Left renal pelvis (tissue), 4 donors: ENCODE measurements around the gene EMSY. TPM values are rescaled to one million over a fixed set of nuclear protein-coding genes. Genes with fewer than 3 reads are reported as not detected.
A peak's percentile ranks its signal among the peaks of the same experiment; 100 is the strongest.
"Not testable (repeated sequence)": the region's sequence is repeated elsewhere in the genome, so short reads cannot be mapped to it uniquely, and the experiment has no call there.

Experiments
- DNase-seq, 4 donors: peaks; one replicate each; pipeline ENCODE4 v3.0.0-alpha.2; 2013; ENCODE audit warnings: low read depth in 4 of 4, low spot score in 3 of 4
- polyA plus RNA-seq, 4 donors: library from polyadenylated mRNA; unstranded; fragments of 120-200 nt; gene quantifications; one replicate each; pipeline ENCODE4 v1.2.1, GENCODE V29; 2013; ENCODE audit not compliant: insufficient read length in 4 of 4

Gene EMSY, protein sequence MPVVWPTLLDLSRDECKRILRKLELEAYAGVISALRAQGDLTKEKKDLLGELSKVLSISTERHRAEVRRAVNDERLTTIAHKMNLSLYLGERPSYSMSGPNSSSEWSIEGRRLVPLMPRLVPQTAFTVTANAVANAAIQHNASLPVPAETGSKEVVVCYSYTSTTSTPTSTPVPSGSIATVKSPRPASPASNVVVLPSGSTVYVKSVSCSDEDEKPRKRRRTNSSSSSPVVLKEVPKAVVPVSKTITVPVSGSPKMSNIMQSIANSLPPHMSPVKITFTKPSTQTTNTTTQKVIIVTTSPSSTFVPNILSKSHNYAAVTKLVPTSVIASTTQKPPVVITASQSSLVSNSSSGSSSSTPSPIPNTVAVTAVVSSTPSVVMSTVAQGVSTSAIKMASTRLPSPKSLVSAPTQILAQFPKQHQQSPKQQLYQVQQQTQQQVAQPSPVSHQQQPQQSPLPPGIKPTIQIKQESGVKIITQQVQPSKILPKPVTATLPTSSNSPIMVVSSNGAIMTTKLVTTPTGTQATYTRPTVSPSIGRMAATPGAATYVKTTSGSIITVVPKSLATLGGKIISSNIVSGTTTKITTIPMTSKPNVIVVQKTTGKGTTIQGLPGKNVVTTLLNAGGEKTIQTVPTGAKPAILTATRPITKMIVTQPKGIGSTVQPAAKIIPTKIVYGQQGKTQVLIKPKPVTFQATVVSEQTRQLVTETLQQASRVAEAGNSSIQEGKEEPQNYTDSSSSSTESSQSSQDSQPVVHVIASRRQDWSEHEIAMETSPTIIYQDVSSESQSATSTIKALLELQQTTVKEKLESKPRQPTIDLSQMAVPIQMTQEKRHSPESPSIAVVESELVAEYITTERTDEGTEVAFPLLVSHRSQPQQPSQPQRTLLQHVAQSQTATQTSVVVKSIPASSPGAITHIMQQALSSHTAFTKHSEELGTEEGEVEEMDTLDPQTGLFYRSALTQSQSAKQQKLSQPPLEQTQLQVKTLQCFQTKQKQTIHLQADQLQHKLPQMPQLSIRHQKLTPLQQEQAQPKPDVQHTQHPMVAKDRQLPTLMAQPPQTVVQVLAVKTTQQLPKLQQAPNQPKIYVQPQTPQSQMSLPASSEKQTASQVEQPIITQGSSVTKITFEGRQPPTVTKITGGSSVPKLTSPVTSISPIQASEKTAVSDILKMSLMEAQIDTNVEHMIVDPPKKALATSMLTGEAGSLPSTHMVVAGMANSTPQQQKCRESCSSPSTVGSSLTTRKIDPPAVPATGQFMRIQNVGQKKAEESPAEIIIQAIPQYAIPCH (N-terminal part only)
- polyA plus RNA-seq, result 10 to 100 TPM; 28.6 to 34.7 (median 30.3) TPM

DNA sequence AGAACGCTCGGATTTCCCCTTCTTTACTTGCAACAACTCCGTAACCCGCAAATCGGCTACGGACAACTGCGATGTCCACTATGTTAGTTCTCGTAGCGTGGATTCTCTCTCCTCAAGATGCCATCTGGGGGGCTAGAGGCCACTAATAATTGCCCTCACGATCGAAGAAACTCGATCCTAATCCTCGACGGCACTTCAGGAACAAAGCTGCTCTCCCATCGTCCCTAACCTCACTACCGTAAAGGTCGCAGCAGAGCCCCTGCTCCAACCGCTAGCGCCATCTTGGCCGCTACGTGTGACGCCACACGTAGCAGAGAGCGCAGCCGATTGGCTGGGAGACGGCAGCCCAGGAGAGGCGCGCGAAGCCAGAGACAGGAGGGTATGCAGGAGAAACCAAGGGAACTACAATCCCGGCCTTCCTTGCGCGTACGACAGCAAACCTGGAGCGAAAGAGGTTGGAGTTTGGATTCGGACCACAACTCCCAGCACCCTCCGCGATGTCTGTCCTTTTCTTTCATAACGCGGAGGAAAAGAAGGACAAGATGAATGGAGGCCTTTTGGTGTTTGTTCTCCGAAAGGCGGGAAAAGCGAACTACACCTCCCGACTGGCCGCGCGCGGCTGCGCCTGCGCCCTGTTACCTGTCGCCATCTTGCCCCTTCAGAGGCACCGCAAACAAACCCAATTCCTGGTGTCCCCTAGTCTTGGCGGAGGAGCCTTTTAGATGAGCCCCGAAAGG, at the start of gene EMSY:
TSS of gene EMSY (plus strand) at position 635 of the 737 bp plus-strand sequence. CDS start 1,921 bp downstream, outside the sequence.
- DNase-seq, result peak; percentile 97 to 98 (median 98)

DNA sequence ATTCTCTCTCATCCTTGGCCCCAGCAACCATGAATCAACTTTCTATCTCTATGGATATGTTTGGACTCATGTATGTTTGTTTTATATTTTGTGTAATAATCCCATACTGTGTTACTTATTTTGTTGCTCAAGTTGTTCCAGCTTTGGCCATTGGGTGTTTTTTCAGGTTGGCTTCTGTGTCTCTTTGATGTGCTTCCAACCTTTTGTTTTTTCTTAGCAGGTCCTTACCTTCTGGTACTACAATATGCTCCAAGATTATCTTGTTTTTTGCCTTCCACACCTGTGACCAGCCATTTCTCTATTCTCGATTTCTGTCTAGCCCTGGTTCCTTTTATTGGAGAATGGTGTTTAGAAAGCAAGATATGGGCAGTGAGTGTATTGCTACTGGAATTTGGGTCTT, 49.5 kb upstream of the EMSY start:
- DNase-seq, result no peak

DNA sequence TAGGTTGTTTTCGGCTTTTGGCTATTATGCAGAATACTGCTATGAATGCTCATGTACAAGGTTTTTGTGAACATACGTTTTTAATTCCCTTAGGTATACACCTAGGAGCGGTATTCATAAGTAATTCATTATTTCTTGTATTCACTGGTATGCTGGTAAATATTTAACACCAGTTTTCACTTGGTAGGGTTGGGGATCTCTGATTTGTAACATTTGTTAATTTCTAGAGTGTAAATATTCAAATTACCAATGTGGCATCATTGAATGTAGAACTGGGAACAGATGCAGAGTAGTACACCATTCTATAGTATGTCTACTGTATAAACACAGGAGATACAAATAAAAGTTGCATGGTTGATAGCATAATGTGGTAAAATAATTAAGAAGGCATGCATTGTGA, 47.4 kb upstream of the EMSY start:
- no peak for DNase-seq

DNA sequence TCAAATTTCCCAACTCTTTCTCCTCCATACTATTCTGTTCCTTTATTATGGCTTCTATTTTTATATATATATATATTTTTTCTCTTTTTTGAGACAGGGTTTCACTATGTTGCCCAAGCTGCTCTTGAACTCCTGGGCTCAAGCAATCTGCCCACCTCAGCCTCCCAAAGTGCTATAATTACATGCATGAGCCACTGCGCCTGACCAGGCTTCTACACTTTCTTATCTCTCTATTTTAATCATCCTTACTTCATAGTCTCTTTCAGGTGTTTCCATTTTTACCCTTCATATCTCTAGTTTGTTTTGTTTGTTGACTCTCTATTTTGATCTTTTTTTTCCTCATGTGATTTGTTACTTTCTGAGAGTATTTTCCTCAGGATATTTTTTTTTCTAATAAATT, 43.9 kb upstream of the EMSY start:
- DNase-seq, result no peak

DNA sequence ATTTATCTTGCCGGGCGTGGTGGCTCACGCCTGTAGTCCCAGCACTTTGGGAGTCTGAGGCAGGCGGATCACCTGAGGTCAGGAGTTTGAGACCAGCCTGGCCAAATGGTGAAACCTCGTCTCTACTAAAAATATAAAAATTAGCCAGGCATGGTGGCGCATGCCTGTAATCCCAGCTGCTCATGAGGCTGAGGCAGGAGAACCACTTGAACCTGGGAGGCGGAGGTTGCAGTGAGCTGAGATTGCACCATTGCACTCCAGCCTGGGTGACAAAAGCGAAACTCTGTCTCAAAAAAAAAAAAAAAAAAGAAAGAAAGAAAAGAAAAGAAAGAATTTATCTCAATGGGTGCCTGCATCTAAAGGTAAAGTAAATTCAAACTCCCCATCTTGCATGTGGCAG, 43.3 kb upstream of the EMSY start:
- not testable (repeated sequence) for DNase-seq

DNA sequence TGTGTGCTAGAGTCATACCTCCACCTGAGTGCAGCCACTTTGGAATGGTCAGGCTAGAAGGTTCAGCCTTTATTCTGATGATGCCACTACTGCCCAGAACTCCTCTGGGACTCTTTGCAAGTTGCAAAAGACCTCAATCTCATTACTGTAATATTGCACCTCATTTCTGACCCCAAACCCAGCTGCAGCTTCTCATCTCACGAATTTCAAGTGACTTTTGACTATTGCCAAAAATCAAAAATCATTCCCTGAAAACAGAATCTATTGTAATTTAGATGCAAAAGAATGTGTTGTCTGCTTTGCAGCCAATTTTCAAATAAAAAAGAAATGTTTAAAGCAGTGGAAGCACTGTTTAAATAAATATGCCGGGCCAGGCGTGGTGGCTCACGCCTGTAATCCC, 38.5 kb upstream of the EMSY start:
- no peak for DNase-seq

DNA sequence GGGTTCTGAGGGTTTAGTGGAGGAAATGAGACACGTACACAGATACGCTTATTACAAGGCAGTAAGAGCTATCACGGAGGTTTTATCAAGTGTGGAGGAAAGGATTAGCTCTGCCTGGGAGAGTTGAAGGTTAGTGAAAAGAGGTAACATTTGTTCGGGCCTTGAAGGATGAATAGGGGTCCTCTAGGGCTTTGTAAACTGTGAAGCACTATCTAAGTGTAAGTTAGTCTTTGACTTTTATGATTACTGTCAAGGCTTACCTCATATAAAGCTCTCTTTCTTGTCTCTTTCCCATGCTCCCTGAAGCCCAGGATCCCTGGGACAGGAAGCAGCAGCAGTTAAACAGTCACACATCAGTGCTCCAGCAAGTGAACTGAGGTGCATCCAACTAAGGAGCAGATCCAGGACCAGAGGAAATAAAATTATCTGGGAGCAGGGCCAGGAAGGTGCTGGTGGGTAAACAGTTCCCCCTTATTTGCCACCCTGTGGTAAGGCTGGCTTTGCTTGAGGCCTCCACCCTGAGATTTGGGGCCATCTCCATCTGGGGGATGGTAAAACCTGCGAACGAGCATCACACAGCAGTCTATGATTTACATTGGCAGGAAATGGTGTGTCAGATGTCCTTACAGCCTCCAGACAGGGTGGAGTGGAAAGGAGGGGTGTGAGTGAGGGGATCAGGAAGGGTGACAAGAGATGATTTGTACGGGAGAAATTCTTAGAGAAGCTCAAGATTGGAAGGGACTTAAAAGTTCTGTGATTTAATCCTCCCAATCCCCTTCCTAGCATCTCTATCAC, 36.5 kb upstream of the EMSY start:
- DNase-seq, result peak in 1 of 4 donors; percentile 55

DNA sequence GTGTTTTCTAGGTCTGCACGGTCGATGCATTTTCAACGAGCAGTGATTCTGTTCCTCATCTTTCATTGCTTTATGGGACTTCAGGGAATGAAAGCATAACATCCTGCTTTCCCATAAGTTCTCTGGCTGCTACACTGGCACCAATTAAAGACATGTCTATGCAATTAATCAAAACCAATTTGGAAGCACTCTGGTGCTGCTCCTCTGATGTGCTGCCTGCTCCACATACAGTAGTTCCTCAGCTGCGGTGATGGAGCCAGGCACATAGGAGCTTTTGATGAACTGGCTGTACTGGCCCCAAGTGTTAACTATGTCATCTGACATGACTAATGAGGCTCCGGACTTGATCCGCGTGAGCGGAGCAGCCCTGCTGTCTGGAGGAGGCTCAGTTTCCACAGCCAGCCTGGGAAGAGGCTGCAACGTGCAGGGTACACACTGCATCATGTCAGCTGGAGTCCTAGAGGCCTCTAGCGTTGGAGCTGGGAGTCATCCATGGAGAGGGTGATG, 33.9 kb upstream of the EMSY start:
- peak; percentile 22 to 53 (median 44) for DNase-seq

DNA sequence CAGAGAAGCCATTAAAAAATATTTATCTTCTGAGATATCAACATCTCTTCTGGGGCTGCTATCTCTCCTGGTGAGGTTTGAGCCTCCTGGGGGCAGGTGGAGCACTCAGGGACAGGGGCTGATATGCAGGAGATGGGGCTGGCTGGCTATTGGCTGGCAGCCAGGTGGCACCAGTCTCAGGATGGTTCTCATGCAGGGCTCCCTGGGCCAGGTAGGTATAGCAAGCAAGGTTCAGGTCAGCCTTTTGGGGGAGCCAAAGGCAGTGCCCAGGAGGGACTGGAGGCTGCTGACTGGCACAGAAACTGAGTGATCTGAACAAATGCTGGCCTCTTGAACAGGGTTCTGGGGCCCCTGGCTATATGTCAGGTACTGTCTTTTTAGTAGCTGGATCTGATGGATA, 29.7 kb upstream of the EMSY start:
- DNase-seq, result no peak

DNA sequence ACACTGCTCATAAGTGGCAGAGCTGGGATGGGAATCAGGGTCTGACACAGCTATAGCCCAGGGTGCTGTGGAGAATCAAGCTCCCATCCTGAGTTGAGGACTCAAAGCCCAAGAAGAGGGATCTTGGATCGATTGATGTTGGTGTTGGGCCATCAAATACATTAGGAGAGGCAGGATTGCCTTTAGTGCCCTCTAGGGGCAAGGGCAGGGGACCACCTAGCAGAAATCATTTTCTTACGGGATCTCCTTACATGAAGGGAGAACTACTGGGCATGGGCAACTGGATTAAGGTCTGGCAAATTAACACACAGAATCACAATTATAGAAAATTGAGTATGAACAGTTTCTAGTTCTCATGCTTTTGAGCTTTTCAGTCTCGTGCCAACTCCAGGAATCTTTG, 24.9 kb upstream of the EMSY start:
- DNase-seq, result no peak

DNA sequence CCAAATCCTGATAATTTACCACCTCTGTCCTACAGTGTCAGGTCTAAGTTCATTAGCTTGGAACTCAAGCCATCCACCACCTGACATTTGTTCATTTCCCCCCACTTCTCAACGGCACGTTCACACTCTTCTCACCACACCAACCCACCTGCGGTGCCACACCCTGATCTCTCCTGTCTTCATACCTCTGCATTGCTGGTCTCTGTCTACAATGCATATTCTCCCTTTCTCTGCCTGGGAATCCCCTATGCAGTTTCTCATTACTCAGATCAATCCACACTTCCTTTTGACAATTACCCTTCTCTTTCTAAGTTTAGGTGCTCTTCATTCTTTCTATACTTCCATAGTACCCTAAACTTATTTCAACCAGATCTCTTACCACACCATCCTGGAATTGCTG, 20.4 kb upstream of the EMSY start:
- DNase-seq, result no peak

DNA sequence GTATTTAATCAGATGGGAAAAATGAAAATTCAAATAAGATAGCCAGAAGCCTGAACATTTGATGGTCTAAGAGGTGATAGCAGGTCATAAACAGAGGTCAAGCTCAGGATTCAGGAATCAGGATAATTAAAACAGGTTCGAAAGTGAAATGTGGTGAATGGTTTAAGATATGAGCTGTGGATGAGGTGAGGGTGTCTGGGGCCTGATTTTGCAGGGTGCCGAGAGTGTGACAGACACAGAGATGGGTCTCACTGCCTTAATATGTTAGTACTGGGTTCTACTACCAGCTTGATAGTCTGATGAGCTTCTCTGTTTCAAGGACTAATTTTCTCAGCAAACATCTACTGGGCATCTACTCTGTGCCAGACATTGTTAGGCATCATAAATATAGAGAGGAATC, 19.9 kb upstream of the EMSY start:
- no peak for DNase-seq

DNA sequence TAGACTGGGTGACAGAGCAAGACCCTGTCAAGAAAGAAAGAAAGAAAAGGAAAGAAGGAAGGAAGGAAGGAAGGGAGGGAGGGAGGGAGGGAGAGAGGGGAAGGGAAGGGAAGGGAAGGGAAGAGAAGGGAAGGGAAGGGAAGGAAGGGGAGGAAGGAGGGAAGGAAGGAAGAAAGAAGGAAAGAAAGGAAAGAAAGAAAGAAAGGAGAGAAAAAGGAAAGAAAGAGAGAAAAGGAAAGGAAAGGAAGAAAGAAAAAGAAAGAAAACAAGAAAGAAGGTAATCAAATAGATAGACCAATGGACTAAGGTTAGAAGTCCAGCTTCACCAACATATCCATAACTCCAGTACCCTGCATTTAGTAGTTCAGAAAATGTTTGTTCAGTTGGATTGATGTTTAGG, 18.2 kb upstream of the EMSY start:
- no peak for DNase-seq

DNA sequence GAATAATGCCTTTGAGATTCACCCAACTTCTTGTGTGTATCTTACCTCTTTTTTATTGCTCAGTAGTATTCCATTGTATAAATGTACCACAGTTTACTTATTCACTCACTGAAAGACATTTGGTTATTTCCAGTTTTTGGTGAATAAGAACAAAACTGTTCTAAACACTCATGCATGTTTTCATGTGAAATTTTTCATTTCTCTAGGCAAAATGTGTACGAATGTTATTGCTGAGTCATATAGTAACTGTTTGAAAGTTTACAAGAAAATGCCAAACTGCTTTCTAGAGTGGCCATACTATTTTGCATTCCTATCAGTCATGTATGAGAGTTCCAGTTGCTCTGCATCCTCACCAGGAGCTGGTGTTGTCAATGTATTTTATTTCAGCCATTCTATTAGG, 8.8 kb upstream of the EMSY start:
- DNase-seq, result no peak

DNA sequence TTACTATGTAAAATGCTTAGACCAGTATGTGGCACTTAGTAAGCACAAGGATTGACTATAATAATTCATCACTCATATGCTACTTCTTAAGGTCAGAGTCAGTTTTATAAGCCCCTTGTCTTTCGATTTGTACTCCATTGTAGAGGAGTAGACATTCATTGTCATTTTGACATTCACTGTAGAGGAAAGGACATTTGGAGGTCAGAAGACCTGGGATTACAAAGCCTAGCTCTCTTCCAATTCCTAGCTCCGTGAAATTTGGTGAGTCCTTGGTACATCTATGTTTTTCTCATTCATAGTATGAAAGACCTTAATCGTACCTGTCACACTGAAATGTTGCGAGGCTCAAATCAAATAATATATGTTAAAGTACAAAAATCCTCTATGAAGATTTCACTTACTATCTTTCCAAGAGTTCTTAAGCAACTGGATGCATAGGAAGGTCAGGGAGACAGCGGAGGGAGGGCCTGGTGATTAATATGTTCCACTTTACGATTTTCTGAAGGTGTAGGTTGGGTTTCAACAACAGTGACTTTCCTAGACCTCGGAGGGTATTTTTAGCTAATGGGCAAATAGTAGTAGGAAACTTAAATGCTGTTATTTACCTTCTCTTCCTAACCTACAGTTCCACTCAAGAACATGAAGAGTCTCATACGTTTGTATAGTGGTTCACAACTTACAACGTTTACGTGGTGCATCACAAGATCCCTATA, 1.4 kb upstream of the EMSY start:
- DNase-seq, result no peak

DNA sequence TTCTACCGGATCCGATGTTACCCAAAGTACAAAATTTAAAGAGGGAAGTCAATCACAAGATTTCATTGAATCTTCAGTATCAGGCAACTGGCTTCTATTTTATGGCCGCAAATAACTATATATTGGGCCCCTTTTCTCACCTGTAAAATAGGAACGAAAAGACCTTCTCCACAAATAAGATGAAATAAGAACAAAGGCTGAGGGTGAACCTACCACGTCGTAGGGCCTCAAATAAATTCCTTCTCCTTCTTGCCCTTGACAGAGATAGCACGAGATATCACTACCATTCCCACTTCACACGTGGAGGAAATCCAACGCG, 794 bp upstream of the EMSY start:
- DNase-seq, result no peak

DNA sequence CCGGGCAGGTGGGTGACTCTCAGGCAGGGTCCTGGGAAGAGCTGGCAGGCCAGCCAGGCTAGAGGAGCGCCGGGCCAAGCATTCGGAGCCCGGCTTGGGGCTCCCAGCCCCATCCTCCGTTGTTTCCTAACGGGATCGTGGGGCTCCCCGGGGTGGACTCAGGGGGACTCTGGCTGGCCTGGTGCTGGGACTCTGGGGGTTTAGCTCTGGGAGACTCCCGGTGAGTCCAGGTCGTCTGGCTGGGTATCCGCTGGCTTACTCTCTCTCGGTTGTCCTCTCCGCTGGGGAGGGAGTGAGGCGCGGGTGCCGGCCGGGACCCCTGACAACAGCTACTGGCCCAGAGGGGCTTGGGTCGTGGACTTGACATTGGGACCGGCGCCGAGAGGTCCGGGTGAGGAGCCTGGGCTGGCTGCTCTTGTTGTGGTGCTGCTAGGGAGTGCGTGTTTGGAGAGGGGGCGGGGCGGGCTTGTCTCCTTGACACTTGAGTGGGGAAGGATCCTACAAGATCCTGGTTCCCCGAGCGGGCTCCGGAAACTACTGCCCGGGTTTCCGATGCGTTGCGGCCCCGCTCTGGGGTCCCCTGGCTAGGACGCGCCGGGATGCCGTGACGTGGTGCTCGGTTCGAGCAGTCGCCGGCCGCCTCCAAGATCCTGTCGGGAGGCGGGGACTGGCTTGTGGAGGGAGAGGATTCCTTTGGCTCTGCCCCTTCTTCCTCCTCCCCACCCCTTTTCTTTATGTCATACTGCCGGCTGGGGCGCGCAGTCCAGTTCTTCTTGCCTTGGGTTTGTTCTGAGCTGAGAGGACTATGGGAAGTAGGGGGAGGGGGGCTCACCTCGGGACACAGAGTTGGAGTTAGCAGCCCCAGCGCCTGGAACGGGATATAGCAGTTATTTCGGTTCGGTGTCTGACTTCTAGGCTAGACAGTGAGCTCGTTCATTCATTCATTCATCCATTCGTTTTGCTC, 585 bp downstream of the EMSY start:
- peak in 3 of 4 donors; percentile 62 to 76 (median 73) for DNase-seq

DNA sequence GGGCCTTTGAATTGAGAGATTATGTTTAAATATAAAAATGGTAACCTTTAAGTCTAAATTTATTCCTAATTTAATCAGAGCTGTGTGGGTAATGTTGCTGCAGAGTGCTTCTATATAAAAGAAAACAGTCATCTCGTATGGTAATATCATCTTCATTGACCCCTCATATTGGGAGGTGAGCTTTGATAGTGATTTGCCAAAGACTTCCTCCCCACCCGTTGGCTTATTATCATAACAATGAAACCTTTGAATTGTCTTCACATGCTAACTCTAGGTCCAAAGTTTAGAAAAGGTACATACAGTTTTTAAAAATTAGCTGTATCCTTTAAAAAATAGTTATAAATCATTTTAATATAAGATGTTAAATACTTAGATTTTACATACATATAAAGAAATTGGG, 3.7 kb downstream of the EMSY start:
- DNase-seq, result no peak
